Adrenal gland (tissue), 5 donors: Measurements from ENCODE around the gene HHATL.

ENCODE experiments used
- CTCF ChIP-seq, 6 experiments: fragments of 450-650 bp in 4 of 6; fragments of 200-600 bp in 2 of 6; sonication (generic) in 1 of 6; IDR thresholded peaks; 1 replicate in 5 of 6; 2 replicates in 1 of 6; pipeline versions ENCODE4 v1.5.1 to v1.8.0; 2016 to 2021; ENCODE audit warnings: antibody characterized with exemption in 6 of 6, mild to moderate bottlenecking in 2 of 6, moderate library complexity in 1 of 6
- POLR2A ChIP-seq, 2 donors: fragments of 450-650 bp; IDR thresholded peaks; one replicate each; pipeline ENCODE4 v1.6.1; 2017; ENCODE audit warnings: antibody characterized with exemption in 2 of 2, mild to moderate bottlenecking in 2 of 2, moderate library complexity in 1 of 2
- donor health status: DM: no; HTN: no; CAD: no.

GRCh38 chr3:42656680-42657610 lies 45.7 kb downstream of the HHATL start:
- no peak for TF ChIP-seq CTCF (IDR thresholded peaks at IDR 0.05)
- TF ChIP-seq POLR2A (IDR thresholded peaks at IDR 0.05) = no peak
